Stimulated activated CD4-positive, alpha-beta T cell treated with anti-CD3 and anti-CD28 coated beads, Interleukin-2, amount 100 ng/mL, for 24 hours (primary cell): ENCODE data around the gene CHPF.

ENCODE experiments used
- DNase-seq, 2 donors: peaks; one replicate each; pipeline ENCODE4 v3.0.0-alpha.2; 2020

CHPF gene

GRCh38 chr2:219567791-219568361 lies 24.3 kb upstream of the CHPF start:
- DNase-seq, result no peak

DNA sequence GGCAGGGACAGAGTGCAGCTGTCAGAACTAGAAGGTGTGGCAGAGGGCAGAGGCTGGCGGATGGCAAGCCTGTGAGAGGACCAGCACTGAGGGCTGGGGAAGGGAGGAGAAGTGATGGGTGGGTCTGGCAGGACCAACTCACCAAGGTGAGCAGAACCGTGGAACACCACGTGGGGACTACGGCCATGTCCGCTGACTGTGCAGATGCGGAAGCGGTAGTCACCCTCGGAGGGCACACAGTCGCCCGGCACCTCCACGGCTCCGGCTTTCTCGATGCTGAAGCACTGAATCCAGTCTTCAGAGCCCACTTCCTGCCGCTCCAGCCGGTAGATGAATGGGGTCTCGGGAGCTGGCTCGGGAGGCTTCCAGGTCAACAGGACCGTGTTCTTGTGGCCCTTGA lies 23.5 kb upstream of the CHPF start:
- DNase-seq, result no peak

- DNase-seq, result no peak
These were observed 23.0 kb upstream of the CHPF start for GRCh38 chr2:219566640-219567039.

- no peak for DNase-seq
These were observed 21.8 kb upstream of the CHPF start for GRCh38 chr2:219565130-219566080.

- DNase-seq, result no peak
These were observed 19.8 kb upstream of the CHPF start for GRCh38 chr2:219563271-219563928.

- no peak for DNase-seq
These were observed 18.7 kb upstream of the CHPF start for GRCh38 chr2:219562049-219563020.

DNA sequence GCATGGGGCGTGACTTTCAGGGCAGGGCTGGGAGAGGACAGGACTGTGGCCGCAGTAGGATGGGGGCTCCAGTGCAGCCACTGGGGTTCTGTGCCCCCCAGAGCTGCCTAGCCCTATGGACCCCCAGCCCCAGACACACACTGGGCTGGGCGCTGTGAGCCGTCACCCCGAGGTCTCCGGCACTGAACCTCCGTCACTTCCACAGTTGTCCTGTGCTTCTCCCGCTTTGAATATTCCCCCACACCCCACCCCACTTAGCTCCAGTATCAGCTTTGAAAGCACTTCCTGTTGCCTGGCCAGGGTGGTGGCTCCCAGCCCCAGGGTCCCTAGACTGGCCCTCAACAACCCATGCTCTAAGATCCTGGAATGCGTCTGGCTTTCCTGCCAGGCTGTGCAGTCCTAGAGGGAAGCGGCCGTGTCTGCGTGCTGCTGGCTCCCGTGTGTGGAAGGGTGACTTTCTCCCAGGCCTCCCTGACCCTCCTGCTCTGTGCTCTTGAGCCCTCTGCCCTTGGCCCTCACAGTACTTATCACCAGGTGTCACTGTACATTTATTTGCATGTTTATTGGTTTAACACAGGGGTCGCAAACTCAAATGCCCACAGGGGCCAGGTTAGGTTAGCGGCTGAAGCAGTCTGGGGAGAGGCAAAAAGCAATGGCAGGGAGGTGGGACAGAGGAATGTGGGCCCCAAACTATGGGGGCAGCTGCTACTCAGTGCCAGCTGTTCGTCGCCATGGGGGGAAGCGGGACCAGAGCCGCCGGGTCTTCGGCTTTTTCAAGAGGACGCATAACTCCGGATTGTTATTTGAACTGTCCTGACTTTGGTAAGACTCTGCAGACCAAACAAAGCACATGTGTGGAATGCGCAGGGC lies 17.8 kb upstream of the CHPF start:
- no peak for DNase-seq

- DNase-seq, result no peak
These were observed 17.2 kb upstream of the CHPF start for GRCh38 chr2:219560893-219561178.

GRCh38 chr2:219560037-219560892 lies 16.7 kb upstream of the CHPF start:
- DNase-seq, result peak in 1 of 2 donors; percentile 33

DNA sequence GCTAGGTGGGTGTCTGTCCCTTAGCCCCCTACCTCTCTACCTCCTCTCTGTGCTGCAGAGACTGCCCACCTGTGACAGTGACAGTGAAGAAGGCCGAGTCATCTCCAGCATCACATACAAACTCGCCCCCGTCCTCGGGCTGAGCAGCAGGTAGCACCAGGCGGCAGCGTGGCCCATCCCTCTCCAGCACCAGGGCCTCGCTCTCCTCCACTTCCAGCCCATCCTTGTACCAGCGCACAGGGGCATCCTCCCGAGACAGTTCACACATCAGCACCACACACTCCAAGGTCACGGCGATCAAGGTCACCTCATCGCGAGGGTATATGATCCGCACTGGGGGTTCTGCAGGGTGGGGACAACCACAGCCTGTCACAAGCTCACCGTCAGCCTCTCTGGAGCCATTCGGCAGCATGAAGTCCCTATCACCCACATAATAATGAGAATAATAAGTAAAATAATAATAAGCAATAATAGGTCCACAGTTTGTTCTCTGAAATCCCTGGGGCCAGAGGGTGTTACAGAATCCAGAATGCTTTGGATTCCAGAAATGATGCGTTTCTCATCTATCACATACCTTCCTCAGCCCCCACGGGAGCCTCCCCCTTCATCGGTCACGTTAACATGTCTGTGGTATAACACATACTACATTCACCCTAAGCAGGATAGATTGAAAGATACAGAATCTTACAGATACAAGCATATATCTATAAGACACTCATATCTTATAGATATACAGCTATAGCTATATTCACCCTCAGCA lies 15.7 kb upstream of the CHPF start:
- DNase-seq, result no peak

DNA sequence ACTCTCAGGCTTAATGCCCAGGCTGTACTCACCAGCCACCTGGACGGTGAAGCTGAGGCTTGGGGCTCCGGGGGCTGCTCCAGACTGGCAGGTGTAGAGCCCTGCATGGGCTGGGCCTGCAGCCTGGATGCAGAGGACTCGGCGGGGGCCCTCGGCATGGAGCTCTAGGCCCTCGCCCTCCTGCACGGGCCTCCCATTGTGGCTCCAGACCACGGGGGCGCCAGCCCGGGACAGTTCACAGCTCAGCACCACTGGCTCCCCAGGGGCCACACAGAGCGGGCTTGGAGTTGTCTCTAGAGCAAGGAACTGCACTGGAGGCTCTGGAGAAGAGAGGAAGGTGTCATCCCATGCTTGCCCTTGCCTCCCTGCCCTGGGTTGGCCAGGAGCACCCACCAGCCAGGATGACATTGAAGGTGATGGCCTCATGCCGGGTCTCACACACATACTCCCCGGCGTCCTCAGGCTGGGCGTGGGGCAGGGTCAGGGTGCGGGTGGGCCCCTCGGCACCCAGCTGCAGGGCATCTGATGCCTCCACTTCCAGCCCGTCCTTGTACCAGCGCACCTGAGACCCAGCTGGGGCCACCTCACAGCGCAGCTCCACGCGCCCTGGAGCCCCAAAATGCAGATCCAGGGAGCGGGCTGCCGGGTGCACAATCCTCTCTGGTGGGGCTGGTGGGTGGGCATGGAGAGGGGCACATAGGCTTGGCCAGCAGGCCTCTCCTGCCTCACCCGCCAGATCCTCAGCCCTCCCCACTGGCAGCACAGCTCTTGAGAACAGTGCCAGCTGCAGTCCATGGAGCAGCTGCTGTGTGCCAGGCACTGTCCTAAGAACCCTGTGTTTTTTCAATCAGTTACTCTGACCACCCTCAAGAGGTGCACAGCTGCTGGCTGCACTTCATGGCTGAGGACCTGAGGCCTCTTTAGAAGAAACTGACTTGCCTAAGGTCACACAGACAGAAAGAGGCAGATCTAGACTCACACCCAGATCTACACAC lies 14.5 kb upstream of the CHPF start:
- no peak for DNase-seq

DNA sequence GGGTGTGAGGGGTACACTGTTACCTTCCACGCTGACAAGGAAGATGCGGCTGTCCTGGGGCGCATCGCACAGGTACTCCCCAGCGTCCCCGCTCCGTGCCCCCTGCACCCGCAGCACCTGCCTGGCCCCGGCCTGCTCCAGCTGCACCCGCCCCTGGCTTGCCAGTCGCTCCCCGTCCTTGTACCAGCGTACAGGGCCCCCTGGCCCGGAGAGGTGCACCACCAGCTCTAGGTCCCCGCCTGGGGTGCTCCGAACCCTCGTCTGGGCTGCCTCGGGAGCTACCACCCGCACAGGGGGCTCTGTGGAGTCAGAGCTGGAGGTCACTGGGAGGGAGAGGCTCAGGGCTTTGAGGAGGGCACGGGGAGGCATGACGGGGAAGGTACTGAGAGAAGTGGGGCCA lies 13.7 kb upstream of the CHPF start:
- no peak for DNase-seq

GRCh38 chr2:219556413-219556812 lies 12.8 kb upstream of the CHPF start:
- no peak for DNase-seq

DNA sequence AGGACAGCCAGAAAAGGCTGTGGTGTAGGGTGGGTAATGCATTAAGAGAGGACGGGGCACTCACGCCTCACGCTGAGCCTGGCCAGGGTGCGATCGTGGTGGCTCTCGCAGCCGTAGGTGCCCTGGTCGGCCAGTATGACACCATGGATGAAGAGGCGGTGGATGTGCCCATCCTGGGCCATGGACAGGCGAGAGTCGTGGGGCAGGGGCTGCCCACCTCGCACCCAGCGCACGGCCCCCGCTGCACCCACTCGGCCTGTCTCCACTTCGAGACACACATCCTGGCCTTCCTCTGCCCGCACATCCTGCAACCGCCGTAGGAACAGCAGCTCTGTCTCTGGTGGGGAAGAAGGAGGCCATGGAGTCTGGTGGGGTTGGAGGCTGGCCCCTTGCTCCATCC lies 12.3 kb upstream of the CHPF start:
- no peak for DNase-seq

DNA sequence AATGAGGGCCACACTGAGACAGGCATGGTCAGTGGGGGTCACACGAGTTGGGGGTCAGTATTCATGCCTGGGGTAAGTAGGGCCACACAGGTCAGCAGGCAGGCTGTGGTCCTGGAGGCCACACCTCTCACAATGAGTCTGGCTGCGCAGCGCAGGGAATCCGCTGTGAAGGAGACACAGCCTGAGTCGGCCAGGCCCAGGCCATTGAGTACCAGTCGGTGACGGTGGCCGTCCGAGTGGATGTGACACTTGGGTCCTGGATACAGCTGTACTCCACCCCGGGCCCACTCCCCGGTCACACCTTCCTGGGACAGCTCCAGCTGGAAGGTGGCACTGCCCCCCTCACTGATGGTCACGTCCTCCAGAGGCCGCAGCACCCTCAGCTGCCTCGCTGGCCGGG lies 10.7 kb upstream of the CHPF start:
- no peak for DNase-seq

DNA sequence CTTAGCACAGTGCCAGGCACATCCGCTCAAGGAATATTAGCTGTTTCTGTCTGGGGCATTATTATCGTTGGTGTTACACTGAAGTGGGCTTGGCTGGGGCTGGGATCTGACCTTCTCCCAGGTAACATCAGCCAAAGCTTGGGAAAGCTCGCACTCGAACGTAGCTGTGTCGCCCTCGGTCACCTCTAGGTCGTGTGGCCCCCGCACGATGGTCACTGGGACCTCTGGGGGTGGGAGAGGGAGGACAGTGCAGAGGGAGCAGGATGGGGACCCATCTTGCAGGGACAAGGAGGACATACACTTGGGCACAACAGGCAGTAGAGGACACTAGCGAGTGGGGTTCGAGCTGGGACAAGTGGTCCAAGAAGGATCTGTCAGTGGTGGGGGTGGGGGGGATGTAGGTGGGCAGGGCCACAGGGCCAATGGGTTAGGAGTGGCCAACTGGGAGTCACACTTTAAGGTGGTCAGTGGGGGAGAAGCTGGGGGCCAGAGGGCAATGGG lies 9.9 kb upstream of the CHPF start:
- DNase-seq, result no peak

GRCh38 chr2:219553168-219553417 lies 9.5 kb upstream of the CHPF start:
- no peak for DNase-seq

GRCh38 chr2:219552382-219553167 lies 9.0 kb upstream of the CHPF start:
- peak; percentile 84 to 87 for DNase-seq
